Putamen (tissue), 1 donor: ENCODE data around the gene MARF1.
"Not testable (repeated sequence)": the region's sequence is repeated elsewhere in the genome, so short reads cannot be mapped to it uniquely, and the experiment has no call there.

Experiments
- DNase-seq: peaks from one replicate; pipeline ENCODE4 v3.0.0-alpha.2; 2016; ENCODE audit warnings: low spot score

Gene MARF1

DNA sequence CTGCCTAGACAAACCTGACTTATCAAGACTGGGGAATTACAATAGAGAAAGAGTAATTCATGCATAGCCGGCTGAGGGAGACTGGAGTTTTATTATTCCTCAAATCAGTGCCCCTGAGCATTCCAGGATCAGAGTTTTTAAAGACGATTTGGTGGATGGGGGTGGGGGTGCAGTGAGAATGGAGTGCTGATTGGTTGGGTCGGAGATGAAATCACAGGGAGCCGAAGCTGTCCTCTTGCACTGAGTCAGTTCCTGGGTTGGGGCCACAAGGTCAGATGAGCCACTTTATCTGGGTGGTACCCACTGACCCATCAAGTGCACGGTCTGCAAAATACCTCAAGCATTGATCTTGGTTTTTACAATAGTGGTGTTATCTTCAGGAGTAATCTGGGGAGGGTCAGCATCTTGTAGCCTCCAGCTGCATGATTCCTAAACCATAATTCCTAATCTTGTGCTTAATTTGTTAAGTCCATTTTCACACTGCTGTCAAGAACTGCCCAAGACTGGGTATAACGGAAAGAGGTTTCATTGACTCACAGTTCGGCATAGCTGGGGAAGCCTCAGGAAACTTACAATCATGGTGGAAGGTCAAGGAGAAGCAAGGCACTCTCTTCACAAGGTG, 69.6 kb downstream of the MARF1 start:
- no peak for DNase-seq

DNA sequence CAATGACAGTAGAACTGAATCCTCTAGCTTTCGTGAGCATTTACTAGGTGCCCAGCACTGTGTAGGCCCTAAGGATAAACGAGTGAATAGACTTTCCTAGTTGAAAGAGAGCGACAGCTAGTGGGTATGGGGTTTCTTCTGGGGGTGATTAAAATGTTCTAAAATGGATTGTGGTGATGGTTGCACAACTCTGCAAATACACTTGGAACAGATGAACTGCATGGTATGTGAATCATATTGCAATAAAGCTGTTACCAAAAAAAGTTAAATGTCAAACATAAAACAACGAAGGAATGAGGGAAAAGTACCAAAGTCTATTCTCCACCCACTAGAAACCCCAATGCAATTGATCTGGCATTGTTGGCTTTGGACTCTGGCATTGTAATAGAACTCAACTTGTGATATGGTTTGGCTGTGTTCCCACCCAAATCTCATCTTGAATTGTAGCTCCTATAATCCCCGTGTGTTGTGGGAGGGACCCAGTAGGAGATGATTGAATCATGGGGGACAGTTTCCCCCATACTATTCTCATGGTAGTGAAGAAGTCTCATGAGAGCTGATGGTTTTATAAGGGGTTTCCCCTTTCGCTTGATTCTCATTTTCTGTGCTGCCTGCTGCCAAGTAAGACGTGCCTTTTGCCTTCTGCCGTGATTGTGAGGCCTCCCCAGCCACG, 70.5 kb downstream of the MARF1 start:
- no peak for DNase-seq

DNA sequence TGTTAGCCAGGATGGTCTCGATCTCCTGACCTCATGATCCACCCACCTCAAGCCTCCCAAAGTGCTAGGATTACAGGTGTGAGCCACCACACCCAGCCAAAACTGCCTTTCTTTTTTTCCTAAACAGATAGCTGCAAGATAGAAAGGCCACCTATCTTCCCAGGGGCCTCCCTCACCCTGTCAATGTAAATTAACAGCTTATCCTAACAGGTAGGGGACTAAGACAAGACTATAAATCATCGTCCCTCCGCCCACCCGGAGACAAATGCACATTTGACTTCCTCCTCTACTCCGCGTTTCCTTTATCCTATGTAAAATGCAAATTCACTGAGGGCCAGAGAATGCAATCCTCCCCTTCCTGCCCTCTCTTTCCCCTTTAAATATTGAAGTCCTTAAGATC, 71.4 kb downstream of the MARF1 start:
- no peak for DNase-seq

DNA sequence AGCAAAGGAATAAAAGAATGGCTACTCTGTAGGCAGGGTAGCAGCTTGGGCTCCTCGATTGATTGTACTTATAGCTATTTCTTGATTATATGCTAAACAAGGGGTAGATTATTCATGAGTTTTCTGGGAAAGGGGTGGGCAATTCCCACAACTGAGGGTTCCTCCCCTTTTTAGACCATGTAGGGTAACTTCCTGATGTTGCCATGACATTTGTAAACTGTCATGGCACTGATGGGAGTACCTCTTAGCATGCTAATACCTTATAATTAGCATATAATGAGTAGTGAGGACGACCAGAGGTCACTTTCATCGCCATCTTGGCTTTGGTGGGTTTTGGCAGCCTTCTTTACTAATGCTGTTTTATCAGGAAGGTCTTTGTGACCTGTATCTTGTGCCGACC, 72.3 kb downstream of the MARF1 start:
- not testable (repeated sequence) for DNase-seq

DNA sequence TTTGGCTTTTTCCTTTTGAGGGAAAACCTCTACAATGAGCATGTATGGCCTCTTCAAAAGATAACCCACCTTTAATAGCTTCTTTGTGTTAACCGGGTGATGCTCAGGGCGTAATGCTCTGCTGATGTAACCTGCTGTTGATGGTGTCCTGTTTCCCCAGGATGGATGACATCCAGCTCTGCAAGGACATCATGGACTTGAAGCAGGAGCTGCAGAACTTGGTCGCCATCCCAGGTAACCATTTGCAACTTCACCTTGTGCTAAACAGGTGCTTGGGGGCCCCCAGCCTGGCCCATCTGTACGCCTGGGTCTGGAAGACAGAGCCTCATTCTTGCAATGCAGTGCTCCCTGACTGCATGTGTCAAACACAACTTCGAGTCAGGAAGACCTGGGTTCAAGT, 75.1 kb downstream of the MARF1 start:
- no peak for DNase-seq

DNA sequence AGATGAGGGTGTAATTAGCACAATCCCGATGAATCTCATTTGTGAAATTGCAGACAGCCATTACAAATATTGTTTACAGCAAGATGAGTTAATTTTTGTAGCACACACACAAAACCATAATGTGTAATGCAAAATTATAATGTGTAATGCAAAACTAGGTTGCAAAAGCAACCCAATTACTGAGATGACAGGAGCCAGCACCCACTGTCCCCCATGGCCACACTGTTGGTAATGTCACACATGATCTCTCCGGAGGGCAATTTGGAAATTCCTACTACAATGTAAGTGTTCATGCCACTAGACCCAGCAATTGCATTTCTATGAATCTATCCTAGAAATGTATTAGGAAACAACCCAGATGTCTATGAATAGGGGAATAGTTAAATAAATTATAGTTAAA, 76.9 kb downstream of the MARF1 start:
- no peak for DNase-seq

DNA sequence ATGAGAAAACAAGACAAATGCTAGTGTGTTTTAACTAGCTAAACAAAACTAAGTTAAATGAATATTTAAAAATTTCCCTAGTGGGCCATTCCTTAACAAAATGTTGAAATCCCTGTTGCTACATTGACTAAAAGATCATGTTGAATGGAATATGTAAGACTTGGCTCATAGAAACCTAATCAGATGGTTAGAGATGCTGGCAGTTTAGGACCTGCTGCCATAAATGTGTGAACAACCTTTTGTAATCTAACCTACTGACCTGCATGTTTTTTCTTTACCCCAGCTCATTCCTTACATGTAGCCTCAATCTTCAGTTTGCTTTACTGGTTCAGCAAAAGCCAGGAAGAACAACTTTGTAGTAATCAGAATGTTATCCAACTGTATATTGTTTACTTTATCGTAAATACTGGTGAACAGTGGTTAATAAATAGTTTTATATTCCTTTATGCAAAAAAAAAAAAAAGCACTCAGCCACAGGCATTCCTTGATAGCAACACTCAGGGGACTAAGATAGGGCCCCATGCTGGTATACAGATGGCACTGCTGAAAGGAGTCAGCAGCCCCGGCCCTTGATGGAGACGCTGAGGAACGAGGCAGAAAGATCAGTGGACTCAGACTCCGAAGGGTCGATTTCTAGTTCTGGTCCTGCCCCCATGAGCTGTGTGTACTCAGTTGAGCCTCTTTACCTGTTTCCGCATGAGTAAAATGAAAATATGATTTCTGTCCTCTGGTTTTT, 78.2 kb downstream of the MARF1 start:
- no peak for DNase-seq

DNA sequence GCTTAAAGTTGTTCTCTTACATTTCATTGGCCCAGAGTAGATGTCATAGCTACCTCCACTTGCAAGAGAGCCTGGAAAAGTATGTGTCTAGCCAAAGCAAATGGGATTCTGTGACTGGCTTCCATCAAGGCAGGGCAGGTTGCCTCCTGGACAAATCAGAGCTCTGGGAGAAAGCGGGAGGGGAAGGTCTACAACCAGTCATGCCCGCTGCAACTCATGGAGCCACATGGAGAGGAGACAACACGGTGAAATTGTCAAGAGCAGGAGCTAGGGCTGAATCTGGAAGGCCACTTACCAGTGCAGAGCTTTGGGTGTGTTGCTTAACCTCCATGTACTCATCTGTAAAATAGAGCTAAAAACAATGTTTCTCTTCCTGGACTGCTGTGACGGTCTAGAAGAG, 83.8 kb downstream of the MARF1 start:
- DNase-seq, result no peak

DNA sequence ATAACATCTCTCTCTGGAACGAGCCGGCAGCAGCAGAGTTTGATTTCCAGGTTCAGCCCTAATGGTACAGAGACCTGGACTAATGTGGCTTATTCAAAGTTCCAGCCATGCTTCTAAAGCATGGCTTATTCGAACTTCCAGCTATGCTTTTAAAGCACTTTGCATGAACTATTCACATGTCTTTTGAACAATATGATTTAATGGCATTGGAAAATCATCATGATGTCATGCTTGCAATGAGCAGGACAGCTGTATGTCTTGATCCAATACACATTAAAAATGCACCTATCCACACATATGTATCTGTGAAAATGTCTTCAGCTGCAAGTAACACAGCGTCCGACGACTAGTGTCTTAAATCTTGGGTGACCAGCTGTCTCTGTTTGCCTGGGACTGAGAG, 85.7 kb downstream of the MARF1 start:
- no peak for DNase-seq

DNA sequence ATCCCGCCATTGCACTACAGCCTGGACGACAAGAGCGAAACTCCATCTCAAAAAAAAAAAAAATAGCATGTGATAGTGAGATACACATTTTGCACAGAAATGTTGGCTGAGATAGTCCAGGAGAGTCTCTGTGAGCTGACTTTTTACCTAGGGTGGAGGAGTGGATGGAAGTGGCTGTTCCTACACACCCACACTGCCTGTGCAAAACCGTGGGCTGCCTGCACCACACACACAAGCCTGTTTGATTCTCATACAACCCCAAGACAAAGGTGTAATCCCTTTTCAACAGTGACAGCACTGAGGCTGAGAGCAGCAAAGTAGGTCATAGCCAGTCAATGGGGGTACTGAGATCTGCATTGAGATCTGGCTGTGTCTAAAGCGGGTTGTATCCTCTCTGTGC, 86.8 kb downstream of the MARF1 start:
- peak; percentile 73 for DNase-seq

DNA sequence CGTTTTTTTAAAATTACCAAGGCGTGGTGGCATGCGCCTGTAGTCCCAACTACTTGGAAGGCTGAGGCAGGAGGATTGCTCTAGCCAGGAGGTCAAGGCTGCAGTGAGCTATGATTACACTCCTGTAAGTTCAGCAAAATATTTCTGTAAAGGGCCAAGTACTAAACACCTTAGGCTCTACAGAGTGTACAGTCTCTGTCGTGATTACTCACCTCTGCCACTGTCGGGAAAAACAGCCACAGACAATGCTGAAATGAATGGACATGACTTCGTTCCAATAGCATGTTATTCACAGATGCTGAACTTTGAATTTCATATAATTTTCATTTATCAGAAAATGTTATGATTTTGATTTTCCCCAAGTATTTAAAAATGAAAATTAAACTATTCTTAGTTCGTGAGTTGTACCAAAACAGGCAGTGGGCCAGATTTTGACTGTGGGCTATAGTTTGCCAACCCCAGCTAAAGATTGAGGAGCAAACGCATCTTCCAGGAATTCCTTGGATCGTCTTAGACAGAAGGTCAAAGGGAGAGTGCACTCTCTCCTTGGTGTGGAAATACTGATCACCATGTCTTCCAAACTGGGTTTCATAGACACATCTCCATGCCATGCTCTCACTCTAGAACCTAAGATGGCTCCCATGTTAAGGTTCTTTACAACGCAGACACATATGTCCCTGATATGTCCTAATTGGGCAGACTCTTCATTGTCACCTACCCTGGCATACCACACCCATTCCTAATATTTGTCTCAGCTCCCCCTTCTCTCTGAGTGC, 89.5 kb downstream of the MARF1 start:
- DNase-seq, result no peak

DNA sequence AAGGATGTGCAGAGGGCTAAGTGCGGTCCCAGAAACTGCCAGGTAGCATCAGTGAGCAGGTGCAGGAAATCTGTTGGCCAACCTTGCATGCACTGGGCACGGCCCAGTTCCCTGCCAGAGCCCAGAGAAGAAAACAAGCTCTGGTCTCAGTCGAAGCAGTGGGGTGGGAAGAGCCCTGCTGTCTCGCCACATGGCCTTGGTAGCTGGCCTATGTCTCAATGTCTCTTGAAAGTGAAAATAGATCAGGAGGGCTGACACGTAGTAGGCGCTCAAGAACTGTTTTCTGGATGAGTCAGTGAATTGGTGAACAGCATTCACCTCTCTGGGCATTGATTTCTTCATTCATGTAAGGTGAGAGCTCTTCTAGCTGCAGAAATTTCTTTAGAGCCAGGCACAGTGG, 90.4 kb downstream of the MARF1 start:
- DNase-seq, result no peak

DNA sequence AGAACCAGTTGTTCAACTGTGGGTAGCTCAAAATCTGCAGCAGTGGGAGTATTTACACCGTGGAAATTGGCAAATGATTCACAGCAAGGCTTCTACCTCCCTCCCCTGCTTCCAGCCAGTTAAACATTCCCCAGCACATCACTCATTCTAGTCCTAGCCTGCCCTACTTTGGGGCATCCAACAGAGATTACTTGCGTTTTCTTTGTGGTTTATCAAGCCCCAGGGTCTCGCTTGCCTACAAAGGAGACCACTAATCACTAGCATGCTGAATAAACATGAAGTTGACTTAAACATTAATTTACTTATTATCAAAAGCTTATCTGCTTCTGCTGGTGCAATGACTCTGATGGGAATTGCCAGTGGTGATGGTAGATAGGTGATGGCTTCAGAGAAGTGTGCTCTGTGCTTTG, 94.5 kb downstream of the MARF1 start:
- no peak for DNase-seq

DNA sequence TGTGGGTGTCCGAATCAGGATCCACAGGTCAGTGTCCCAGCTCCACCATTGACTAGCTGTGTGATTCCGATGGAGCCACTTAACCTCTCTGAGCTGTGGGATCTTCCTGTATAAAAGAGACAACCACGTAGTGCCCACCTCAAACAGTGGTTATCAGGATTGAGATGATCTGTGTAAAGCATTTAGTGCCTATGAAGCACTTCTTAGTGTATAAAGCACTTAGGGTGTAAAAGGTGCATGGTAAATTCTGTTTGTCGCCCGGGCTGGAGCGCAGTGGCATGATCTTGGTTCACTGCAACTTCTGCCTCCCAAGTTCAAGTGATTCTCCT, 95.2 kb downstream of the MARF1 start:
- DNase-seq, result no peak

DNA sequence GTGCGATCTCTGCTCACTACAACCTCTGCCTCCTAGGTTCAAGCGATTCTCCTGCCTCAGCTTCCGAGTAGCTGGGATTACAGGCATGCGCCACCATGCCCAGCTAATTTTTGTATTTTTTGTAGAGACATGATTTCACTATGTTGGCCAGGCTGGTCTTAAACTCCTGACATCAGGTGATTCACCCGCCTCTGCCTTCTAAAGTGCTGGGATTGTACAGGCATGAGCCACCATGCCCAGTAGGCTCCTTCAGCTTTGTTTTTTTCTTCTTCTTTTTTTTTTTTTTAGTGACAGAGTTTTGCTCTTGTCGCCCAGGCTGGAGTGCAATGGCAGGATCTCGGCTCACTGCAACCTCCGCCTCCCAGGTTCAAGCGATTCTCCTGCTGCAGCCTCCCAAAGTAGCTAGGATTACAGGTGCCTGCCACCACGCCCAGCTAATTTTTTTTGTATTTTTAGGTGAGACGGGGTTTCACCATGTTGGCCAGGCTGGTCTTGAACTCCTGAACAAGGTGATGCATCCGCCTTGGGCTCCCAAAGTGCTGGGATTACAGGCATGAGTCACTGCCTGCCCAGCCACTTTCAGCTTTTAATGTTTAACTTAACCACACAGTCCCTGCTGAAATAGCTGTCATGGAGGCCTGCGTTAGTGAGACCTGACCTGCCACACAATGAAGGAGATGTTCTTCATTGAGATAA, 95.7 kb downstream of the MARF1 start:
- not testable (repeated sequence) for DNase-seq

DNA sequence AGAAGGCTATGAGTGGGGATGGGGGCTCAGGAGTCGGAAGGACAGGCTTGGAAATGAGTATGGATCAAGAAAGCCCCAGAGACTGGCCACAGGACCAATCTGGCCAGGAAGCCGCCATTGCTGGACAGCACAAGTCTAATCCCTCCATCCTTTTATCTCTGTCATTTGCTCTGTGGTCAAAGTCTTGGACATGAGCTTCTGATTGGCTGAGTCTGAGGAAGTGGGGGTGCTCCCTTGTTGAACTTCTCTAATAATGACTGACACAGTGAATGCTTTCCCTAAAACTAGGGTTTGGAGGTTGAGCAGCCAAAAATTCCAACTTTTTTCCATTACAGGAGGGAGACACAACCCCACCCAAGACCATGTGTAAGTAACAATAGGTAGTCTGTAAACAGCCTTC, 97.4 kb downstream of the MARF1 start:
- no peak for DNase-seq

DNA sequence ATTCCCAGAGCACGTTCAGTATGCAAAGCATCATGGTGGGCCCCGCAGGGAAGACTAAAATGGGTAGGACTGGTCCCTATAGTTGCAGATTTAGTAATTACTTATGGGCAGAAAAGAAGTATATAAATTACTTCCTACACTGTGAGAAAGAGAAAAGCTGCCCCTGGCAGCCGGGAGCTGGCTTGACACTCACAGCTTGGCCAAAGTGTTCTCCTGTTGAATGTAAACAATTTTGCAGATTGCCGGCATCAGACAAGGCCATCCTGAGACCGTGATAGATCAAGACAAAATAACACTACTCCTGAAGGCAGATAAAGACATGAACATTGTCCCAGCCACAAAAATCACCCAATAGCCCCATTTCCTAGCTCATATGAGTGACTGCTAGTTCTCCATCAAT, 98.5 kb downstream of the MARF1 start:
- DNase-seq, result no peak
